Stimulated activated CD4-positive, alpha-beta T cell treated with anti-CD3 and anti-CD28 coated beads, Interleukin-1b, Interleukin-23, amount 100 ng/mL, for 4 hours (primary cell): ENCODE results near the gene CNTN5.
"Not testable (repeated sequence)": the region's sequence is repeated elsewhere in the genome, so short reads cannot be mapped to it uniquely, and the experiment has no call there.

Source experiments
- DNase-seq, 2 donors: peaks; one replicate each; pipeline ENCODE4 v3.0.0-alpha.2; 2020; ENCODE audit warnings: low read depth in 2 of 2

Gene CNTN5

DNA sequence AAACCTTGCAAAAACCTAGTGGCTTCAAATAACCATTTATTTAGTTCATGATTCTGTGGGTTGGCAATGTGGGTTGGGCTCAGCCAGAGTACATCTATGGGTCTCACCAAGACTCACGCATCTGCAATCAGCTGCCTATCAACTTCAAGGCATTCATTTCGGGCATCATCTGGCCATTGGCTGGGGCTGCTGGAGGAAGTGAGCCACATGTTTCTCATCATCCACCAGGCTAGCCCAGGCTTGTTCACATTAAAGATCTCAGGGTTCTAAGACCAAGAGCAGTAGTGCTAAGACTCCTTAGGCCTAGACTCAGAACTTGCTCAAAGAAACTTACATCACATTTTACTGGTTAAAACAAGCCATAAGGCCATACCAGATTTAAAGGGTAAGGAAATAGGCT is 1187.5 kb downstream of the CNTN5 start:
- DNase-seq, result no peak

DNA sequence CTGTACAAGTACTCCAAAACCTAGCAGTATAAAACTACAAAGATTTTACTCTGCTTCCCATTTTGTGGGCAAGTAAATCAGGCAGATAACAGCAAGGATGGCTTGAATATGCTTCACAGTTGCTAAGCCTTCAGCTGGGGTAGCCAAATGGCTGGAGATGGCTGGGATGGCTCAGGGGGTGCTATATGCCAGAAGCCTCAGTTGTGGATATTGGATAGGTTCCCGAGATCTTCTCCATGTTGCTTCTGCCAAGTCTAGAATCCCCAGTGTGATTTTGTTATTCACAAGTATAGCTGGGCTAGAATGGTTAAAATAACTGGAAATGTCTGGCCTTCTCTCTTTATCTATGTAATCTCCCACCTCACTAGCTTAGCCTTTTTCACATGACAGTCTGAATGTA is 1194.0 kb downstream of the CNTN5 start:
- DNase-seq, result no peak

DNA sequence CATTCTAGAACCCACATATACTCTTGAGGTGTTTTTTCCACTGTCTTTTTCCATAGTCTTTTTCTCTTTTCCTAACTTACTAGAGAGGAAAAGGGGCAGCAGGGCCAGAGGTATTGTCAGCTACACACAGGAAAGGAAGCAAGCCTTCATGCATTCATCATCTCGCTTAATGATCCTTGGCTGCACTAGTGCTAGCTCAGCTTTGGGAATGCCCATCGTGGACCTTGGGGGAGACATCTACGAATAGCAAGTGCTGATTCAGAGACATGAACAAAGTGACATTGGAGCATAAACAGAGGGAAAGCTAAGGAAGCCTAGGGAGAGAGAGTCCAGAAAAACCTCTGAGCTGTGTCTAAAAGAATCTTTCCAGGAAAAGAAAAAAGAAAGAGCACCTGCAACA is 1200.1 kb downstream of the CNTN5 start:
- DNase-seq, result no peak

DNA sequence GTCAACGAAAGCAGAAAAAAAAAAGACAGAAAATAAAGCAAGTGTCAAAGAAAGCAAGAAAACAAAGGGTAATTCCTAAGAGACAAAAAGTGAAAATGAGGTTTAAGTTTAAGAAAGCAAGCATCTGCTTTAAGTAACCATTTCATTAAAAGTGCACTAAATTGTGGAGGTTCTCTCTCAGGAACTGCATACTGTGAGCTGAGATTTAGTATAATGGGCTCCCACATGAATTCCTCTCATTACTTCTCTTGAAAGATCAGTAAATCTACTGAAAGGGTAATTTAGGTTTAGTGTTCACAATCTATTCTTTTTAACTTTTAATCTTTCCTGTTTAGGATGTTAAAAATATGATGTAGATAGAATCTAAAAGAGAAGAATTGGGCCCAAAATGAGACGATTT is 1201.0 kb downstream of the CNTN5 start:
- no peak for DNase-seq

DNA sequence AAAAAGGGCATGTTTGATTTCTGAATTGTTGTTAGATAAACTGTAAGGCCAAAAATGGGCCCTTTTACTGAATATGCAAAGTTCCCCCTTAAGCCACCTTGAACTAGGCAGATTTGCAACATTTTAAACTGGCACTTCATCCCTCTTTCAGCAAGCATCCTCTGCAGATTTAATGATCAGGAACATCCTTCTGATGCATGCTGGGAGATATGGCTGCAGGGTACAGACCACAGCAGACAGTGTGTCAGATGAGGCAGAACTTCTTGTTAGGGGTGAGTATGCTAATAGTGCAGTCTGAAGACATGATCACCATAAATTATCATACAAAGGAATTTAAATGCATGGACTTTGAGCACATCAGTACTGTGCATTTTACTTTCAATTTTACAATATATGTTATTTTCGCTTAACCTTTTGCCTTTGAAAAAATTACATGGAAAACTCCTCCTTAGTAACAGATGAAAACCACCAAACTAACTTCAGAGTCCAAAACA is 1203.8 kb downstream of the CNTN5 start:
- DNase-seq, result no peak

DNA sequence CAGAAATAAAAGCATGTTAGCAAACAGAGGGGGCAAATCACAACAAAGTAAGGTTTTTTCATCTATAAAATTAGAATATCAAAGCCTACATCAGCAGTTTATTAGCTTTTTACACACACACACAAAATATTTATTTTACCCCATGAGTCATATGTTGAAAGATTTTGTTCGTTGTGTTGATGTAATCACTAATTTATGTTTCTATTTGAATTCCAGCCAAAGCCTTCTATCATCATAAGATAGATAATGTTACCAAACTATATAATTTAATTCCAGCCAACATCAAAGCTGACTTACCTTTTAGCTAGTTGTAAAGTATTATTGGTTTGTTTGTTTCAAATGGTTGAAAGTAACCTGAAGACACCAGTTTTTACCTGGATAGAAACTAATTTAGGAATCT is 1208.3 kb downstream of the CNTN5 start:
- DNase-seq, result no peak

DNA sequence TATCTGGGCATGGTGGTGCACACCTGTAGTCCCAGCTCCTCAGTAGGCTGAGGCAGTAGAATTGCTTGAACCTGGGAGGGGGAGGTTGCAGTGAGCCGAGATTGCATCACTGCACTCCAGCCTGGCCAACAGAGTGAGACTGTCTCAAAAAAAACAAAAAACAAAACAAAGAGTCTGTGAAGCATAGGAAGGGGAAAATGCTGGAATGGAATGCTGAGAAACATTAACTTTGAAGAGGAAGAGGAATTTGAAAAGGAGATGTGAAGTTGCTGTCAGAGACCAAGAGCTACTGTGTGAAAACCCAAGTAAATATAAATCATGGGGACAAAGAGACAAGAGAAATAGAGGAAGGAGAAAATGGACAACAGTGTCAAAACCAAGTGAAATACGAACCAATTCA is 1211.3 kb downstream of the CNTN5 start:
- no peak for DNase-seq

DNA sequence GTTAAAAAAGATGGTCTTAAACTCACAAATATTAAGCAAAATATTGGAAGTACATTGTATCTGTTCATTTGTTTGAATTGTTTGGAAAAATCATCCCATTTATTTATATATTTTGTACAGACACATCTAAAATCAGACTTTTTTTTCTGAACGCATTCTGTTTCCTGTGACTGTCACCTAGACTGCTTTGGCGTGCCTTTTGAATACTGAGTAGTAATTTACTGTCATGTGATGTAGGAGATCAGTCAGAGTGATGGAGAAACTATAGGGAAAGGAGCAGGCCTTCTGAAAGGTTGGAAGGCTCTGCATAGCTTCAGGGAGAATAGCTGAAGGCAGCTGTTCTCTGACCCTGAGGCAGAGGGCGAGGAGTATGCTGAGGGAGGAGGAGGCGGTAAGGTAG is 1214.3 kb downstream of the CNTN5 start:
- no peak for DNase-seq

DNA sequence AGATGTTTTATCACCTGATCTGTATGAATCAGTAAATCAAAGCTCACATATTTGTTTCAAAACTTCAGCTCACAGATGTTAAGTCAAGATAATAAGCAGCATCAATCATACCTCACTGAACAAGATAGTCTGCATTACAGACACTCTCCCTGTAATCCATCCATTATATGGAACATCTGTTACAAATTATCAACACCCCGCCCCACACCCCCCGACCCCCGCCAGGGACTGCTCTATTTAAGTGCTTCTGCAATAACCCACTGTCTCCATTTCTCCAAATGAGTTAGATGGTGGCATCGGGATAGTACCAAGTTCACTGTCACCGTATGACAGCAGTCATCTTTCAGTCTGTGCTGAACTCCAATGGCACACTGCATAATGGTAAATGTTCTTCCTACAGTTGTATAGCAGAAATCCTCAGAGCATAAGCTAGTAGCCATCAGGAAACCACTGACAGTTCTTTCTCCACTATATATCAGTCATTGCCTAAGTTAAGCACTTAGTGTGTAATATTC is 1219.3 kb downstream of the CNTN5 start:
- DNase-seq, result no peak

DNA sequence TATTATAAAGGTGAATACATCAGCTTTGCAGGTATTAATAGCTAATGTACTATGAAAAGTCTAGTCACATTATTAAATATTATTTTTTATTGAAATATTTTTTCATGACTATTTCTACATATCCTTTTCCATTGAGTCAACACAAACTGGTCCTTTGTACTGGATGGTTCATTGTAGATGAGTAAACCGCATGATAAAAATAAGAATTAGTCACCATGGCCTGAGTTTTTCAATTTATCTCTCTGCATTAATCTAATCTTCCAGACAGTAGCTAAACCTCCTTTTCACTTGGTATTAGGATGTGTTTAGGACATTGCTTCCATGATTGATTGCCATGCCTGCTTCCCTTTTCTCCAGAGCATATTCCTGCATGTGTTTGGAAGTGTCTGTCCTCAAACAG is 1227.0 kb downstream of the CNTN5 start:
- DNase-seq, result no peak

DNA sequence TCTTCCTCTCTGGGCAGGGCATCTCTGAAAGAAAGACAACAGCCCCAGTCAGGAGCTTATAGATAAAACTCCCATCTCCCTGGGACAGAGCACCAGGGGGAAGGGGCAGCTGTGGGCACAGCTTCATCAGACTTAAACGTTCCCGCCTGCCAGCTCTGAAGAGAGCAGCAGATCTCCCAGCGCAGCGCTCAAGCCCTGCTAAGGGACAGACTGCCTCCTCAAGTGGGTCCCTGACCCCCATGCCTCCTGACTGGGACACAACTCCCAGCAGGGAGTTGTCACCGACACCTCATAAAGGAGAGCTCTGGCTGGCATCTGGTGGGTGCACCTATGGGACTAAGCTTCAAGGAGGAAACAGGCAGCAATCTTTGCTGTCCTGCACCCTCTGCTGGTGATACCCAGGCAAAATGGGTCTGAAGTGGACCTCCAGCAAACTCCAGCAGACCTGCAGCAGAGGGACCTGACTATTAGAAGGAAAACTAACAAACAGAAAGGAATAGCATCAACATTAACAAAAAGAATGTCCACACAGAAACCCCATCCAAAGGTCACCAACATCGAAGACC is 1236.6 kb downstream of the CNTN5 start:
- not testable (repeated sequence) for DNase-seq

DNA sequence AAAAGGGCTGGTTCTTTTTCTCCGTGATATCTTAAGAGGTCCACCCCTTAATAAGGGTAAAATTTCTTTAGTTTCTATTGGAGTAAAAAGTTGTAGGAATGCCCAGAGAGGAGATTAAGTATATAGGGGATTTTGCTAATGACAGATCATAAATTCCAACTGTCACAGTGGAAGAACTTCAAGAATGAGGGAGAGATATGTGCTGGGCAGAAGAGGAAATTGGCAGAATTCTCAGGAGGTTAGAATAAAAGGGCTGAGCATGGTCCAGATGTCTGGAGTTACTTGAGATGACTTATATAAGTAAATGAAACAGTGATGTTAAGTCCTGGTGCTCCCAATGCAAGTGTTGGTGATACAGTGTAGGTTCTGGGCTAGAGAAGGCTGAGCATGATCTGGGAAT is 1248.8 kb downstream of the CNTN5 start:
- no peak for DNase-seq

DNA sequence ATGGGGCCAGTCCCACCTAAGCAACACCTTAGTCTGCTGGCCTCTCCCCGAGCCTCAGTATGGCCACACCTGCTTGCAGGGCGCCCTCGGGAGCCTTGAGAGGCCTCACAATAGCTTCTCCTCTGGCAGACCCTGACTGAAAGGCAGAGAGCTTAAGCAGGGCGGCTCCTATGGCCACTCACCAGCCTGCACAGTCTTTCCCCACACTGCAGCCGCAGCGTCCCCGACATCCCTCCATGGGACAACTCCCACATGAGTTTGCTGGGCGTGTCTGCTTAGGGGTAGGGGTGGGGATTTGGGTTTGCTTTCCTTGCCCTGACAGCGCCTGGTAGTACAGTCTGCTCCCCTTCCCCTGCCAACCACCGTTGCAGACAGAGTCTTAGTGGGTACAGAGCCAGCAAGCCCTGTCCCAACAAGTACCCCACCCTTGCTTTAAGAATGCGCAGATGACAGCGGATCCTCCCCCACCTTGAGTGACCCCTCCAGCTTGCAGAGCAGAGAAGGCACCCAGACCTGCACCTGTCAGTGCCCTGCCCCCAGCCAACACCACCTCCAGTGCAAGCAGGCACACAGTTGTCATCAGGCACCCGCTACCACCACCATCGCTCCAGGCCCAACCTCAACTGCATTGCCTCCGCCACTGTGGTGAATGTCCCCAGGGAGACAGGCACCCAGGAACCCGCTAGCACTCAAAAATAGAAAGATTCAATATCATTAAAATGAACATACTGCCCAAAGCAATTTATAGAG is 1252.5 kb downstream of the CNTN5 start:
- DNase-seq, result no peak

DNA sequence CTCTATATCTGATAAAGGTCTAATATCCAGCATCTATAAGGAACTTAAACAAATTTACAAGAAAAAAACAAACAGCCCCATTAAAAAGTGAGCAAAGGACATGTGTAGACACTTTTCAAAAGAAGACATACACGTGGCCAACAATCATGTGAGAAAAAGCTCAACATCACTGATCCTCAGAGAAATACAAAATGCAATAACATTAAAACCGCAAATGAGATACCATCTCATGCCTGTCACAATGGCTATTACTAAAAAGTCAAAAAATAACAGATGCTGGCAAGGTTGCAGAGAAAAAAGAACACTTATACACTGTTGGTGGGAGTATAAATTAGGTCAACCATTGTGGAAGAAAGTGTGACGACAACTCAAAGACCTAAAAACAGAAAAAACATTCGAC is 1253.7 kb downstream of the CNTN5 start:
- not testable (repeated sequence) for DNase-seq

DNA sequence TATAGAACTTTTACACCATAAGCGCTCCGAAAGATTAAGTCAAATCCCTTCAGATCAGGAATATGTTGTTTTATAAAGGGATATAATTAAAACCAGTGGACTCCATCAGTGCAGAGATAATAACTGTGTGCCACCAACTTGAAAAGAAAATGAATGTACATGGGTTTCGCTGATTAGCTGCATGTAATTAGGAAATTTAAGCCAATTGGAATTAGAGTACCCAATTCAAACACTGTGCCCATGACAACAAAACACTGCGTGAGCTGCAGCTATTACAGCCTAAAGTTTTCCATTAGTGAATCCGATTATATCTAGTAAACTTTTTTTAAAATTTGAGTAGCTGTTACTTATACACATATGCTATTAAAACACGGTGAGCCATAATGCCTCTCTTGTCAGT is 1274.0 kb downstream of the CNTN5 start:
- no peak for DNase-seq

DNA sequence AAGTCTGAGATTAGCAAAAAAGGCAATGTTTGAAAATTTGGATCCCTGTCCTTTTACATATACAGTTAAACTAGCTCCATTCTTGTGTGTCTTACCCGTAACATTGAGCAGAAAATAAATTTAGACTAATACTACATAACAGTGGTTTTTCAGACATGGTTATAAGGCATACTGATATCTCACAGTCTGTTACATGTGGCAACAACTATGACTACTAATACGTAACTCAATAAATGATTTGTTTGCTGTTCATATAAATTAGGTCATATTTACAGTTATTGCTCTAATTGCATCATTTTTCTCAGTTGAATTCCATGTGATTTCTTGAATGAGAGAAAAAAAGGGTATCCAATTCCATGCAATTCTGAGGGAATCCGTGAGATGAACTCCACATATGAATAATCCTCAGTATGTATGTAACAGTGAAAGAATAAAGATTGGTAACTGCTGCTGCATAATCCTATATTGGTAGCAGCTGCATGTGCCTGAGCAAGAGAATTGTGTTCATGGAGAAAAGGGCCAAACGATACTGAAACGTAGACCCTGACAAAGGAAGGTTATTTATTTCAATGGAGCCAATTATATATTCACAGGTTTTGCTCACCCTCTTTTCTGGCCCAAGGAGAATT is 1275.4 kb downstream of the CNTN5 start:
- no peak for DNase-seq

DNA sequence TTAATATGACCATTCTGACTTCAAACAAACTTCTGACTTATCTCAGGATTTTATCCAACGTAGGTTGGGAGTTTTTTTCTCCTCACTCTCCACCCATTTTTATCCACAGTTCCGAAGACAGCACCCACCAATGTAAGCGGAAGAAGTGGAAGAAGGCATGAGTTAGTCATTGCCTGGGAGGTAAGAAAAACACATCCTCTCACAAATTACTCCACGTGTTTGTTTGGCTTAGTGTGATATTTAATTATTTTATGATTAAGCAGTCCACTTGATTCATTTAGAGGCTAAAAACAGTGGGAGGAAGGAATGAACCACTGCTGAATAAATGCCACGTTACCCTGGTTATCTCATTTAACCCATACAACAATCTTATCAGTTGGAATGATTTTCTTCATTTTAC is 1276.8 kb downstream of the CNTN5 start:
- DNase-seq, result no peak

DNA sequence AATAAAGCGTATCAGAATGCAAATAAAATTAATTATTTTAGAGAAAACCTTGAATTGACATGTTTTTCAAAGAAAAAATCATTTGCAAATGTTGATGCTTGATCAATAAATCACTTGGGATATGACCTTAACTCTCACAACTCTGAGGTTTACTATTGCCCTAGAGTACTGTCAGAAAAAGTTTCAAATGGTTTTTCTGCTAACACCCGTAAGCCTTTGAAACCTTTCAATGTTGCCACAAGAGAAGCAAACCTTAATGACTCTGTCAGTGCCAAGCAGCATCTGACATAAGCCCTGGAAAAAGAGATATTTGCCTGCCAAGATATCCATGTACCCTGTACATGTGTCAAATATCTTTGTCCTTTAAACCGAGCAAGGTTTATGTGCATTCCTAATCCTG is 1282.1 kb downstream of the CNTN5 start:
- no peak for DNase-seq

DNA sequence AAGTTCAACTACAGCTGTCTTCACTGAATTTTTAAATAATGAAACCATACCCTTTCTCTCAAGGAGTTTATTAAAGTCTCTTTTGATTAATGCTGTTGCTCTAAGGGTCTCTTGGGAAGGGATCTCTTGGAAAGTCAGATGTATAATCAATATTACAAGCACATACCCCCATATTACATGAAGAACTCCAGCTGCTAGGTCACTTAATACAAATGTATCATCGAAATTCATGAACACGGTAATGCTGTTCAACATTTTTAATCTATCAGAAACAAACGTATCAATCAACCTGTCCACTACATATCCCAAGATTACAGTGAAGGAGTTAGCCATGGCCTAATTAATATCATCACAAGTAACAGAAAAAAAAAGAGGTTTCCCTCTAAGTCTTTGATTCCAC is 1283.1 kb downstream of the CNTN5 start:
- DNase-seq, result no peak

DNA sequence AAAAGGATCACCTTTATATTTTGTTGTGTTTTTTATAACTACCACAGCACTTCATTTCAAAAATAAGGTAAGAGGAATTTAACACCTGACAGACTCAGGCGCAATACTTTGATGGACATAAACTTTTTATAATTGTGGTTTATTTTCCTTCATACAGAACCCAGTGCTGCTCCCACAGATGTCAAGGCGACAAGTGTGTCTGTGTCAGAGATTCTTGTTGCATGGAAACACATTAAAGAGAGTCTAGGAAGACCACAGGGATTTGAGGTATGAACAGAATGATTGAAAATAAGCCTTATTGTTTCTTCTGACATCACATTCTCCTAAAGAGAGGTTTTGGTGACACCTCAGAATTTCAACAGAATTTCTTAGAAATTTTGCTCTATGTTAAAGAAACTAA is 1287.5 kb downstream of the CNTN5 start:
- DNase-seq, result no peak

DNA sequence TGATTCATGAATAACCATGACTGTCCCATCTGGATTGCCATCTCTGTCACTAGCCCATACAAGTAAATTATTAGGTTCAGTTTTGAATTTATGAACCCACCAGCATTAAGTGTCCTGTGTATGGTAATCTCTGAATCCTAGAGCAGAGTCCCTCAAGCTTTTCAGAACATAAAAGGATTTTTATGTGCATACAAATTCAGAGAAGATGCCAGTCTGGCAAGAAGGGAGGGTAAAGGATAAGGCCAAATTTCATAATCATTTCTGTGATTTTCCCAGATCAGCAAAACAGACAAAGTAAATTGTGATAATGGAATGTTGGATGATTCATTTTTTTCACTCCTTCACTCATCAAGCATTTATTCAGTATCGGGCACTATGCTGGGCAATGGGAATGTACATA is 1295.2 kb downstream of the CNTN5 start:
- no peak for DNase-seq

DNA sequence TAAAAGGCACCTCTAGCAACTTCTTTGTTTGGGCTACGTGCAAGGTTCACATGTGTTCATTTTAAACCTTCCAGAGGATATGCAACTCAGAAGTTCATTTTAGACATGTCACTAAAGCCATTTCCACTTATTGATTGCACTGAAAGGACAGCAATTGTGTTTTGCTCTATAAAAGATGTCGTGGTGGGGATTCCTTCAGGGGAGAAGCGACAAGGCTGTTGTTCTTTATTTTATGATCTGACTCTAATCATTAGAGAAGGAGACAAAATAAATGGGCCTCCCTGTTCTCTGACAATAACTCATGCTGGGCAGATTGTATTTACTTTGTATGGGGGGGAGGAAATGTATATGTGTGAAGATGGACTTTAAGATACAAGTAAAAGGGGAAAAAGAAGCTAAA is 1296.2 kb downstream of the CNTN5 start:
- no peak for DNase-seq

DNA sequence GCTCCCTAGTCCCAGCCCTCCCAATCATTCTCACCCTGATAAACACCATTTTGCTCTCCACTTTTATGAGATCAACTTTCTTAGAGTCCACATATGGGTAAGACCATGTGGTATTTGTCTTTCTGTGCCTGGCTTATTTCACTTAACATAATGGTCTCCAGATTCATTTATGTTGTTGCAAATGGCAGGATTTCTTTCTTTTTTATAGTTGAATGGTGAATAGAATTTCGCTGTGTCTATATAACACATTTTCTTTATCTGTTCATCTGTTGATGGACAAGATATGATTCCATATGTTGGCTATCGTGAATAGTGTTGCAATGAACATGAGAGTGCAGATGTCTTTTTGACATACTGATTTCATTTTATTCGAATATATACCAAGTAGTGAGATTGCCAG is 1298.9 kb downstream of the CNTN5 start:
- no peak for DNase-seq
